Calu3 (cell line): Measurements from ENCODE around the gene CNKSR3. TPM values are rescaled to one million over a fixed set of nuclear protein-coding genes. Genes with fewer than 3 reads are reported as not detected.

Experiments used
- BruUV-seq: library from RNA; stranded (reverse); fragments of 400-500 nt; replicated peaks from 2 replicates; lab custom pipeline; 2021; lab: Mats Ljungman, UMichigan
- CTCF ChIA-PET: fragments of 300-600 bp; sonication (Branson Sonifier 250); formaldehyde crosslinking; loops from one replicate; lab custom pipeline; 2022; ENCODE audit warnings: antibody characterized with exemption; lab: Charles Lee
- DNase-seq: peaks from one replicate; pipeline ENCODE4 v3.0.0; 2022
- H3K27ac Mint-ChIP-seq: one replicate; pipeline ENCODE4 v1.8.0; 2022; ENCODE audit warnings: mixed read lengths; ENCODE audit not compliant: unreplicated experiment
- H3K27me3 Mint-ChIP-seq: one replicate; pipeline ENCODE4 v1.8.0; 2022; ENCODE audit warnings: mixed read lengths; ENCODE audit not compliant: unreplicated experiment
- H3K36me3 Mint-ChIP-seq: one replicate; pipeline ENCODE4 v1.8.0; 2022; ENCODE audit warnings: mild to moderate bottlenecking, moderate library complexity, mixed read lengths; ENCODE audit not compliant: insufficient read depth, unreplicated experiment
- H3K4me1 Mint-ChIP-seq: one replicate; pipeline ENCODE4 v1.8.0; 2022; ENCODE audit warnings: mild to moderate bottlenecking, low read depth, mixed read lengths; ENCODE audit not compliant: unreplicated experiment
- H3K4me3 Mint-ChIP-seq: one replicate; pipeline ENCODE4 v1.8.0; 2022; ENCODE audit warnings: mild to moderate bottlenecking, low read depth, moderate library complexity, mixed read lengths; ENCODE audit not compliant: unreplicated experiment
- H3K9me3 Mint-ChIP-seq: one replicate; pipeline ENCODE4 v1.8.0; 2022; ENCODE audit warnings: low read depth, mixed read lengths; ENCODE audit not compliant: unreplicated experiment
- intact Hi-C: fragments of 100-400 bp; cut with micrococcal nuclease; formaldehyde crosslinking; loops from one replicate; pipeline ENCODE4 v1.10.0; 2022; ENCODE audit not compliant: unreplicated experiment
- total RNA-seq: library from RNA; stranded (reverse); gene quantifications from 2 replicates; pipeline ENCODE4 v1.2.3, GENCODE V29; 2022
- TF ChIP-seq, protein P1 (sequence below): fragments of 200-600 bp; IDR thresholded peaks from one replicate; pipeline ENCODE4 v1.8.0; 2022; ENCODE audit warnings: antibody characterized with exemption; ENCODE audit not compliant: unreplicated experiment

CNKSR3 gene
- total RNA-seq, 1 experiment from 2014 or later, result 4.0 TPM

DNA sequence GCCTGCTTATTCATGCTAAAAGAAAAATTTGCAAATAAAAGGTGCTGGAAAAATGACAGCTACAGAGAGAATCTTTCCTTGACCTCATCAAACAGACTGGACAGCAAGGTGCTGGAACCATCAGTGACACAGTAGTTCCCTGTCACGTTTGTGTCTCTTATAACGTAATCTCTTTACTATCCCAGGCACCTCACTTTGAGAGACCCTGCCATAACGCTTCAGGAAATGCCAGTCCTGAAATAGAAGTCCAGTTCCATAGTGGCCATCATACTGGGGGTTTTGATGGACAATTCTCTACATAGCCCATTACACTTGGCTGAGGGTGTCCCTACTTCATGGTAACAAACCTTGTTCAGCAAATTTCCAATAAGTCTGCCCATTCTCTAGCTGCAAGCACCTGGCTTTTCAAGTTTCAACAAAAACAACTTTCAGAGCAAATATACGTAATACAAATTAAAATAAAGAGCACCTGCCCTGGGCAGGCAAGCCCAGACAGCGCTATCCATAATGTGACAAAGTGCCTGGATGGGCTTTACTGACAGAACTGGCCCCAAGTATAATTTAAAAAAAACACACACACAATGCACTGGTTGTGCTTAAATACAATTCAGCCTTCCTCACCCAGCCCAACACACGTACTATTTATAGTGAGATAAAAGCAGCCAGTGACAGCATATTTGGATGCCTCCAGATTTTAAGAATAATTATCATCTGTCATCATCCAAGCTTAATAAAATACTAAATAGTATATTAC is 38.7 kb downstream of the CNKSR3 start:
- CTCF ChIA-PET, result no interaction called here
- Mint-ChIP-seq H3K4me3 (no peak overlapping the region), H3K27ac (no peak overlapping the region), H3K4me1 (no peaks in the 10 kb centered on the region), H3K27me3 (no peaks in the 10 kb centered on the region), H3K36me3 (no peaks in the 10 kb centered on the region), H3K9me3 (no peaks in the 10 kb centered on the region)
- intact Hi-C loops, result no loop called here
- BruUV-seq, result no TSS peak
- DNase-seq, result no peak
- TF ChIP-seq, protein P1, sequence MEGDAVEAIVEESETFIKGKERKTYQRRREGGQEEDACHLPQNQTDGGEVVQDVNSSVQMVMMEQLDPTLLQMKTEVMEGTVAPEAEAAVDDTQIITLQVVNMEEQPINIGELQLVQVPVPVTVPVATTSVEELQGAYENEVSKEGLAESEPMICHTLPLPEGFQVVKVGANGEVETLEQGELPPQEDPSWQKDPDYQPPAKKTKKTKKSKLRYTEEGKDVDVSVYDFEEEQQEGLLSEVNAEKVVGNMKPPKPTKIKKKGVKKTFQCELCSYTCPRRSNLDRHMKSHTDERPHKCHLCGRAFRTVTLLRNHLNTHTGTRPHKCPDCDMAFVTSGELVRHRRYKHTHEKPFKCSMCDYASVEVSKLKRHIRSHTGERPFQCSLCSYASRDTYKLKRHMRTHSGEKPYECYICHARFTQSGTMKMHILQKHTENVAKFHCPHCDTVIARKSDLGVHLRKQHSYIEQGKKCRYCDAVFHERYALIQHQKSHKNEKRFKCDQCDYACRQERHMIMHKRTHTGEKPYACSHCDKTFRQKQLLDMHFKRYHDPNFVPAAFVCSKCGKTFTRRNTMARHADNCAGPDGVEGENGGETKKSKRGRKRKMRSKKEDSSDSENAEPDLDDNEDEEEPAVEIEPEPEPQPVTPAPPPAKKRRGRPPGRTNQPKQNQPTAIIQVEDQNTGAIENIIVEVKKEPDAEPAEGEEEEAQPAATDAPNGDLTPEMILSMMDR, result no peak

DNA sequence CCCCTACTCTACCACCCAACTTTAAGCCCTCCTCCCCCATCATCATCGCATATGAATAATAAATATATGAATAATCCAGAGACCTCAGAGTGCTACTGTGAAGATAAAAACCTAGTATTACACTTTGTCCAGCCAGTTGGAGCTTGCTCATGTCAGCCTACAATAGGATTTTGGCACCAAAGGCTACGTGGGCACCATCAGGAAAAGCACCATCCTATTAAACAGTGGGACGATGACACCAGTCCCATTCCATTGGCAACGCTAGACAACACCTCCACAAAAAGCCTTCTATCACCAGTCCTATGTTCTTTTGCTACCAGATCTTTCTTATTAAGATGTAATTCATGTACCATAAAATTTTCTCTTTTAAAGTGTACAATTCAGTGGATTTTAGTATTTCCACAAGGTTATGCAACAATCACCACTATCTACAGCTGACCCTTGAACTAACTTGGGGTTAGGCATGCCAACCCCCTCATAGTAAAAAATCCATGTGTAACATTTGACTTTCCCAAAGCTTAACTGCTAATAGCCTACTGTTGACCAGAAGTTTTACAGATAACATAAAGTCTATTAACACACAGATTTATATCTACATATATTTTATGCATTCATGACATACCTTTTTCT is 41.1 kb downstream of the CNKSR3 start:
- H3K36me3 Mint-ChIP-seq, result no peaks in the 10 kb centered on the region
- no peaks in the 10 kb centered on the region for H3K4me1 Mint-ChIP-seq
- no peak overlapping the region for H3K4me3 Mint-ChIP-seq
- BruUV-seq, result no TSS peak
- no peaks in the 10 kb centered on the region for H3K9me3 Mint-ChIP-seq
- H3K27ac Mint-ChIP-seq, result no peak overlapping the region
- H3K27me3 Mint-ChIP-seq, result no peaks in the 10 kb centered on the region
- CTCF ChIA-PET, result no interaction called here
- no peak for DNase-seq
- intact Hi-C loops, result no loop called here
- TF ChIP-seq, protein P1, result no peak

DNA sequence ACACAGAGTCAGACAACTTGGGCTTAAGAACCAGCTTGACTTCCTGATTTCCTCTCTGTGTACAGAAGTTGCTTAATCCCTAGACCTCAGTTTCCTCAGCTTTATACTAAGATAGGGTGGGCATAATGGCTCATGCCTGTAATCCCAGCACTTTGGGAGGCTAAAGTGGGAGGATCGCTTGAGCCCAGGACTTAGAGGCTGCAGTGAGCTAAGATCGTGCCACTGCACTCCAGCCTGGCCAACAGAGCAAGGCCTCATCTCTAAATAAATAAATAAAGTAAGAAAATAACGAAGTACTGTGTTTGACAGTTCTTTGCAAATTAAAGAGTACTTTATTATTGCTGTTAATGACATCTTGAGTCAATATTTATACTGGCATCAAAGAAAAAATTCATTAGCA is 41.7 kb downstream of the CNKSR3 start:
- H3K4me1 Mint-ChIP-seq, result no peaks in the 10 kb centered on the region
- no TSS peak for BruUV-seq
- no peaks in the 10 kb centered on the region for H3K27me3 Mint-ChIP-seq
- H3K4me3 Mint-ChIP-seq, result no peak overlapping the region
- CTCF ChIA-PET, result no interaction called here
- no peaks in the 10 kb centered on the region for H3K9me3 Mint-ChIP-seq
- H3K27ac Mint-ChIP-seq, result no peak overlapping the region
- intact Hi-C loops, result no loop called here
- no peak for DNase-seq
- TF ChIP-seq, protein P1, result no peak
- no peaks in the 10 kb centered on the region for H3K36me3 Mint-ChIP-seq

DNA sequence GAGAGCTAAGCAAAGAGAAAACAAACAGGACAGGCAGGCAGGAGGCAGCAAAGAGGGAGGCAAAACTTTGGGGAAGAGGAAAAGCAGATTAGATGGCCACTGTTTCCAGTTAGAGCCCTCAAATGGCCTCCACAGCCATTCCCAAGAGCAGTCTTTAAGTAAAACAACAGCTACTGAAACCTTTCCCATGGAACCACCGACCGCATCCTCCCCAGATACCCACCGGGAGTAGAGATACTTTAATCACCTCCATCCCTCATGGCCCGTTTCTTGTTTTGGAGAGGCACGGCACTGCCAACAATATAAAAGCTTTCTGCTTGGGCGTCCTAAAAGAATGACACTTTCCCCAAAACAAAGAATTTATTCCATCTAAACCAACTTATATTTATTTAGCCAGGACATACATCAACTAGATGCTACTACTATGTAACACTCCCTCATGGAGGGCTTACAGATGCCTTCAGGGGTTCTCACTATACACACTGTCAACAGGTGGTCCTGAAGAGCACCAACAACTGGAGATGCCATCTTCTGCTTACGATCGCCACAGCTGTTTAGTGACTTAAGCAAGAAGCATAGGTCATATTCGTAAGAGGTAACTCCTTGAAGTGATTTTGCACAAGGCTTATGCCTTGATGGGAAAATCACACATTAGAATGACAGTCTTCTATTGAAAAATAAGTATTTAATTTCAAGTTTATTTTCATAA is 43.4 kb downstream of the CNKSR3 start:
- no peaks in the 10 kb centered on the region for H3K27me3 Mint-ChIP-seq
- no peak overlapping the region for H3K27ac Mint-ChIP-seq
- no TSS peak for BruUV-seq
- CTCF ChIA-PET, result no interaction called here
- no peaks in the 10 kb centered on the region for H3K4me1 Mint-ChIP-seq
- H3K36me3 Mint-ChIP-seq, result no peaks in the 10 kb centered on the region
- TF ChIP-seq, protein P1, result no peak
- no peak overlapping the region for H3K4me3 Mint-ChIP-seq
- intact Hi-C loops, result no loop called here
- no peaks in the 10 kb centered on the region for H3K9me3 Mint-ChIP-seq
- DNase-seq, result no peak
